ENCODE measurements around the gene ANKRD22. TPM values are rescaled to one million over a fixed set of nuclear protein-coding genes. Genes with fewer than 3 reads are reported as not detected.

The ANKRD22 gene
- polyA plus RNA-seq, 1 of the 3 experiments (the other 2 are of a cell fraction): 0.15 TPM

DNA sequence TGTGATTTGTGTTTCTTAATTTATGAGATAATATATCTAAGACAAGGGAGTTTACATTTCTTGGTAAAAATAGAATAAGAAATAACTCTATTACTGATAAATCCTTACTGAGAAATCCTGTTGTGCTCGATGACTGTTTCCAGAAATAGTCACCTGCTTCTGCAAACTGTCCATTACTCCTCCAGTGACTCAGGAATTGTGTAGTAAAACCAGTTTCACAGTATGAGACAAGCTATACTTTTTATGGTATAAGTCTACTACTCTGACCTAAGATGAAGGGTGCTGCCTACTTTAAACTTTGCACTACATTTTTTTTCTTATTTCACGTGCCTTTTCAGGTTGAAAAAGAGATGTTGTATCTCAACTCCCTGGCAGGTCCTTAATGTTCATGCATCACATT, 6.8 kb upstream of the ANKRD22 start:
- no peaks in the 10 kb centered on the region for H3K27me3 ChIP-seq (ENCODE audit: insufficient read depth)
- H3K4me3 ChIP-seq (ENCODE audit: low read depth in 2 of 2, low read length in 1 of 2): no peak overlapping the region
- no peak overlapping the region for H3K4me2 ChIP-seq
- no peaks in the 10 kb centered on the region for H3K9me2 ChIP-seq
- H2AFZ ChIP-seq (ENCODE audit: low read depth): no peak overlapping the region
- POLR2A ChIA-PET: no interaction called here
- CTCF ChIA-PET: interaction anchor here (1.3 to 1.4 kb wide), 2 partner anchors 23 to 74 kb away, joined by 4 read pairs; no protein-coding TSS in a partner anchor
- no peak overlapping the region for H3K27ac ChIP-seq (ENCODE audit: low read depth in 2 of 2, low read length in 1 of 2)
- H3K4me1 ChIP-seq (ENCODE audit: control insufficient read depth in 1 of 2, insufficient read depth in 2 of 2, low read depth in 1 of 2, low read length in 1 of 2): no peaks in the 10 kb centered on the region
- H3K79me2 ChIP-seq (ENCODE audit: insufficient read depth): no peaks in the 10 kb centered on the region
- no peaks in the 10 kb centered on the region for H3K9me3 ChIP-seq
- TF ChIP-seq FOXM1 (IDR thresholded peaks at IDR 0.05; ENCODE audit: low read depth): no peak
- peaks cover 2% of the 10 kb centered on the region for H3F3A ChIP-seq (replicated peaks; ENCODE audit: insufficient read depth)
- WGBS (ENCODE audit: low lambda C conversion rate): 59% methylated on average over 2 of the region's 2 CpGs
- DNase-seq: no peak
- H4K20me1 ChIP-seq (ENCODE audit: insufficient read depth): no peaks in the 10 kb centered on the region
- no peak overlapping the region for H3K9ac ChIP-seq
- no peaks in the 10 kb centered on the region for H3K36me3 ChIP-seq (replicated peaks in 1 of 2; ENCODE audit: control insufficient read depth in 1 of 2, insufficient read depth in 2 of 2, low read length in 1 of 2)

DNA sequence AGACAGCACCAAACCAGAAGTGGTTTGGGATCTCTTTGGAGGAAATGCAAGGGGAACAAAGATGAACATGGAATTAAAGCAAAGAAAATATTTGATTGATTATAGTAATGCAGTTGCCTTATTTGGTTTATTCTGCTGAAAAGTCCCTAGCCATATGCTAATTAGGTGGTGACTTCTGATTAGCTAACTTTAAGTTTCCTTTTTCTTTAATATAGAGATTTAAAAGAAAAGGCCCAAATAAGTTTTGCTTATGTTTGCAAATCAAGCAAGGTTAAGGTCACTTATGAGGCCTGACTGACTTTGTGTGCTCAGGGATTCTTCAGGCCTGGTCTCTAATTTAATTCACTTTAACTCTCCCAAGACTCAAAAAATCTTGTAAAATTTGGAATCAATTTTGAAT, 6.2 kb upstream of the ANKRD22 start:
- CTCF ChIA-PET: interaction anchor here (1.4 kb wide), 1 partner anchor 22 kb away, joined by 4 read pairs; no protein-coding TSS in a partner anchor

DNA sequence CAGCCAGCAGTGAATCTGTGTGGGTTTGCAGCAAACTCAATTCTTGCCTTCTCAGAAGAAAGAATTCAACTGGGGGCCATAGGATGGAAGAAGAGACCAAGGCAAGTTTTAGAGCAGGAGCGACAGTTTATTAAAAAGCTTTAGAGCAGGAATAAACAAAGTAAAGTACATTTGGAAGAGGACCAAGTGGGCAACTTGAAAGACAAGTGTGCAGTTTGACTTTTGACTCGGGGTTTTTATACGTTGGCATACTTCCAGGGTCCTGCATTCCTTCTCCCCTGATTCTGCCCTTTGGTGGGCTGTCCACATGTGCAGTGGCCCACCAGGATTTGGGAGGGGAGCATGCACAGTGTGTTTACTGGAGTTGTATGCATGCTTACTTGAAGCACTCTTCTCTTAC, 3.0 kb upstream of the ANKRD22 start:
- ChIA-PET CTCF (interaction anchor here (1.3 to 7.1 kb wide), 2 partner anchors 11 to 19 kb away, joined by 3 to 46 read pairs; no protein-coding TSS in a partner anchor), POLR2A (no interaction called here)
- Histone ChIP-seq H3K9ac (no peak overlapping the region), H3K4me3 (ENCODE audit: low read depth in 2 of 2, low read length in 1 of 2) (no peak overlapping the region), H3K79me2 (ENCODE audit: insufficient read depth) (no peaks in the 10 kb centered on the region), H3K27ac (ENCODE audit: low read depth in 2 of 2, low read length in 1 of 2) (no peak overlapping the region), H3F3A (replicated peaks; ENCODE audit: insufficient read depth) (peaks cover 2% of the 10 kb centered on the region), H4K20me1 (ENCODE audit: insufficient read depth) (no peaks in the 10 kb centered on the region), H2AFZ (ENCODE audit: low read depth) (no peak overlapping the region), H3K36me3 (replicated peaks in 1 of 2; ENCODE audit: control insufficient read depth in 1 of 2, insufficient read depth in 2 of 2, low read length in 1 of 2) (no peaks in the 10 kb centered on the region), H3K4me1 (ENCODE audit: control insufficient read depth in 1 of 2, insufficient read depth in 2 of 2, low read depth in 1 of 2, low read length in 1 of 2) (no peaks in the 10 kb centered on the region), H3K27me3 (ENCODE audit: insufficient read depth) (no peaks in the 10 kb centered on the region), H3K9me3 (no peaks in the 10 kb centered on the region), H3K4me2 (no peak overlapping the region), H3K9me2 (no peaks in the 10 kb centered on the region)
- 85% methylated on average over 3 of the region's 3 CpGs for WGBS (ENCODE audit: low lambda C conversion rate)
- no peak for DNase-seq
- TF ChIP-seq, protein P1, sequence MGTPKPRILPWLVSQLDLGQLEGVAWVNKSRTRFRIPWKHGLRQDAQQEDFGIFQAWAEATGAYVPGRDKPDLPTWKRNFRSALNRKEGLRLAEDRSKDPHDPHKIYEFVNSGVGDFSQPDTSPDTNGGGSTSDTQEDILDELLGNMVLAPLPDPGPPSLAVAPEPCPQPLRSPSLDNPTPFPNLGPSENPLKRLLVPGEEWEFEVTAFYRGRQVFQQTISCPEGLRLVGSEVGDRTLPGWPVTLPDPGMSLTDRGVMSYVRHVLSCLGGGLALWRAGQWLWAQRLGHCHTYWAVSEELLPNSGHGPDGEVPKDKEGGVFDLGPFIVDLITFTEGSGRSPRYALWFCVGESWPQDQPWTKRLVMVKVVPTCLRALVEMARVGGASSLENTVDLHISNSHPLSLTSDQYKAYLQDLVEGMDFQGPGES (IDR thresholded peaks at IDR 0.05; ENCODE audit: low read depth, low read length): no peak
- TF ChIP-seq SMC3 (IDR thresholded peaks at IDR 0.05; ENCODE audit: low read depth, low read length): no peak
- no peak for TF ChIP-seq POLR2AphosphoS5 (IDR thresholded peaks at IDR 0.05; ENCODE audit: low read depth, low read length)
- TF ChIP-seq, protein P2, sequence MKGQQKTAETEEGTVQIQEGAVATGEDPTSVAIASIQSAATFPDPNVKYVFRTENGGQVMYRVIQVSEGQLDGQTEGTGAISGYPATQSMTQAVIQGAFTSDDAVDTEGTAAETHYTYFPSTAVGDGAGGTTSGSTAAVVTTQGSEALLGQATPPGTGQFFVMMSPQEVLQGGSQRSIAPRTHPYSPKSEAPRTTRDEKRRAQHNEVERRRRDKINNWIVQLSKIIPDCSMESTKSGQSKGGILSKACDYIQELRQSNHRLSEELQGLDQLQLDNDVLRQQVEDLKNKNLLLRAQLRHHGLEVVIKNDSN (IDR thresholded peaks at IDR 0.05; ENCODE audit: borderline replicate concordance, low read depth): no peak
- TF ChIP-seq, protein P3, sequence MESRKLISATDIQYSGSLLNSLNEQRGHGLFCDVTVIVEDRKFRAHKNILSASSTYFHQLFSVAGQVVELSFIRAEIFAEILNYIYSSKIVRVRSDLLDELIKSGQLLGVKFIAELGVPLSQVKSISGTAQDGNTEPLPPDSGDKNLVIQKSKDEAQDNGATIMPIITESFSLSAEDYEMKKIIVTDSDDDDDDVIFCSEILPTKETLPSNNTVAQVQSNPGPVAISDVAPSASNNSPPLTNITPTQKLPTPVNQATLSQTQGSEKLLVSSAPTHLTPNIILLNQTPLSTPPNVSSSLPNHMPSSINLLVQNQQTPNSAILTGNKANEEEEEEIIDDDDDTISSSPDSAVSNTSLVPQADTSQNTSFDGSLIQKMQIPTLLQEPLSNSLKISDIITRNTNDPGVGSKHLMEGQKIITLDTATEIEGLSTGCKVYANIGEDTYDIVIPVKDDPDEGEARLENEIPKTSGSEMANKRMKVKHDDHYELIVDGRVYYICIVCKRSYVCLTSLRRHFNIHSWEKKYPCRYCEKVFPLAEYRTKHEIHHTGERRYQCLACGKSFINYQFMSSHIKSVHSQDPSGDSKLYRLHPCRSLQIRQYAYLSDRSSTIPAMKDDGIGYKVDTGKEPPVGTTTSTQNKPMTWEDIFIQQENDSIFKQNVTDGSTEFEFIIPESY (IDR thresholded peaks at IDR 0.05; ENCODE audit: borderline replicate concordance, low read depth): no peak
- TF ChIP-seq ELF1 (IDR thresholded peaks at IDR 0.05): no peak
- TF ChIP-seq, protein P4, sequence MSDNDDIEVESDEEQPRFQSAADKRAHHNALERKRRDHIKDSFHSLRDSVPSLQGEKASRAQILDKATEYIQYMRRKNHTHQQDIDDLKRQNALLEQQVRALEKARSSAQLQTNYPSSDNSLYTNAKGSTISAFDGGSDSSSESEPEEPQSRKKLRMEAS (IDR thresholded peaks at IDR 0.05; ENCODE audit: low read depth): no peak

More for the DNA sequence above, 6.2 kb upstream of the ANKRD22 start:
- Histone ChIP-seq H3K4me3 (ENCODE audit: low read depth in 2 of 2, low read length in 1 of 2) (no peak overlapping the region), H3K27ac (ENCODE audit: low read depth in 2 of 2, low read length in 1 of 2) (no peak overlapping the region), H3K9me2 (no peaks in the 10 kb centered on the region), H3K9ac (no peak overlapping the region), H4K20me1 (ENCODE audit: insufficient read depth) (no peaks in the 10 kb centered on the region), H3K9me3 (no peaks in the 10 kb centered on the region), H3K79me2 (ENCODE audit: insufficient read depth) (no peaks in the 10 kb centered on the region), H3K27me3 (ENCODE audit: insufficient read depth) (no peaks in the 10 kb centered on the region), H3K4me1 (ENCODE audit: control insufficient read depth in 1 of 2, insufficient read depth in 2 of 2, low read depth in 1 of 2, low read length in 1 of 2) (no peaks in the 10 kb centered on the region), H2AFZ (ENCODE audit: low read depth) (no peak overlapping the region), H3K36me3 (replicated peaks in 1 of 2; ENCODE audit: control insufficient read depth in 1 of 2, insufficient read depth in 2 of 2, low read length in 1 of 2) (no peaks in the 10 kb centered on the region), H3K4me2 (no peak overlapping the region), H3F3A (replicated peaks; ENCODE audit: insufficient read depth) (peaks cover 2% of the 10 kb centered on the region)
- no peak for TF ChIP-seq RXRA (IDR thresholded peaks at IDR 0.05; ENCODE audit: borderline replicate concordance, low read depth)
- TF ChIP-seq, protein P4 (IDR thresholded peaks at IDR 0.05; ENCODE audit: low read depth): no peak
- TF ChIP-seq RAD21 (IDR thresholded peaks at IDR 0.05; ENCODE audit: low read length): no peak
- no peak for TF ChIP-seq CHD2 (IDR thresholded peaks at IDR 0.05; ENCODE audit: low read length, partially characterized antibody)
- TF ChIP-seq, protein P5, sequence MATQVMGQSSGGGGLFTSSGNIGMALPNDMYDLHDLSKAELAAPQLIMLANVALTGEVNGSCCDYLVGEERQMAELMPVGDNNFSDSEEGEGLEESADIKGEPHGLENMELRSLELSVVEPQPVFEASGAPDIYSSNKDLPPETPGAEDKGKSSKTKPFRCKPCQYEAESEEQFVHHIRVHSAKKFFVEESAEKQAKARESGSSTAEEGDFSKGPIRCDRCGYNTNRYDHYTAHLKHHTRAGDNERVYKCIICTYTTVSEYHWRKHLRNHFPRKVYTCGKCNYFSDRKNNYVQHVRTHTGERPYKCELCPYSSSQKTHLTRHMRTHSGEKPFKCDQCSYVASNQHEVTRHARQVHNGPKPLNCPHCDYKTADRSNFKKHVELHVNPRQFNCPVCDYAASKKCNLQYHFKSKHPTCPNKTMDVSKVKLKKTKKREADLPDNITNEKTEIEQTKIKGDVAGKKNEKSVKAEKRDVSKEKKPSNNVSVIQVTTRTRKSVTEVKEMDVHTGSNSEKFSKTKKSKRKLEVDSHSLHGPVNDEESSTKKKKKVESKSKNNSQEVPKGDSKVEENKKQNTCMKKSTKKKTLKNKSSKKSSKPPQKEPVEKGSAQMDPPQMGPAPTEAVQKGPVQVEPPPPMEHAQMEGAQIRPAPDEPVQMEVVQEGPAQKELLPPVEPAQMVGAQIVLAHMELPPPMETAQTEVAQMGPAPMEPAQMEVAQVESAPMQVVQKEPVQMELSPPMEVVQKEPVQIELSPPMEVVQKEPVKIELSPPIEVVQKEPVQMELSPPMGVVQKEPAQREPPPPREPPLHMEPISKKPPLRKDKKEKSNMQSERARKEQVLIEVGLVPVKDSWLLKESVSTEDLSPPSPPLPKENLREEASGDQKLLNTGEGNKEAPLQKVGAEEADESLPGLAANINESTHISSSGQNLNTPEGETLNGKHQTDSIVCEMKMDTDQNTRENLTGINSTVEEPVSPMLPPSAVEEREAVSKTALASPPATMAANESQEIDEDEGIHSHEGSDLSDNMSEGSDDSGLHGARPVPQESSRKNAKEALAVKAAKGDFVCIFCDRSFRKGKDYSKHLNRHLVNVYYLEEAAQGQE (IDR thresholded peaks at IDR 0.05; ENCODE audit: low read depth, low read length): no peak
- no peak for TF ChIP-seq MXI1 (IDR thresholded peaks at IDR 0.05; ENCODE audit: low read depth, low read length)
- POLR2A ChIA-PET: no interaction called here
- DNase-seq: no peak

Data from SK-N-SH (cell line).